A673 (cell line): ENCODE results near the gene VPS4B.

Experiments
- CTCF ChIP-seq: fragments of 300-800, 200-600 bp; sonication (generic); conservative IDR thresholded peaks from 2 replicates; pipeline ENCODE4 v1.5.1; 2017; ENCODE audit warnings: low read depth, mild to moderate bottlenecking, antibody characterized with exemption, low read length, moderate library complexity, mixed read lengths
- EZH2 ChIP-seq: fragments of 200-600 bp; sonication (generic); IDR thresholded peaks from 2 replicates; pipeline ENCODE4 v1.6.1; 2017; ENCODE audit warnings: borderline replicate concordance, low read depth, mild to moderate bottlenecking, mixed read lengths, antibody characterized with exemption, low read length; ENCODE audit not compliant: poor library complexity, severe bottlenecking

- TF ChIP-seq CTCF: no peak
- TF ChIP-seq EZH2: no peak
Observed at GRCh38 chr18:63397349-63397748, 24.9 kb downstream of the VPS4B start.
